Measurements from ENCODE around the gene OPN5. TPM values are rescaled to one million over a fixed set of nuclear protein-coding genes. Genes with fewer than 3 reads are reported as not detected.

The OPN5 gene
- total RNA-seq, 1 experiment from 2014 or later: not detected

GRCh38 chr6:47836639-47837038 lies 54.8 kb downstream of the OPN5 start:
- no peaks in the 10 kb centered on the region for H3K9me3 ChIP-seq (ENCODE audit: low read length)
- H3K36me3 ChIP-seq (ENCODE audit: low read depth, low read length): no peaks in the 10 kb centered on the region
- no peak overlapping the region for H3K4me3 ChIP-seq (ENCODE audit: low read length)
- H3K4me2 ChIP-seq (ENCODE audit: low read length): no peak overlapping the region
- peaks cover 10% of the 10 kb centered on the region; the same call in 1 of the 2 replicates for H3K4me1 ChIP-seq (ENCODE audit: insufficient read depth, low read length)
- no peaks in the 10 kb centered on the region for H4K20me1 ChIP-seq (ENCODE audit: low read length)
- peaks cover 4% of the 10 kb centered on the region for H3F3A ChIP-seq (ENCODE audit: low read length, unreplicated experiment)
- ATAC-seq: no peak; the same call in 1 of the 2 replicates
- no TSS peak for BruUV-seq (replicated peaks)
- CTCF ChIA-PET: interaction anchor here (0.6 kb wide), 1 partner anchor 939 kb away, joined by 3 read pairs; no protein-coding TSS in a partner anchor
- no peak overlapping the region for H3K9ac ChIP-seq (ENCODE audit: low read length)
- peak; percentile 28 for DNase-seq
- H3K27ac ChIP-seq (ENCODE audit: low read length): no peak overlapping the region
- no peaks in the 10 kb centered on the region for H3K27me3 ChIP-seq (ENCODE audit: low read length)
- TF ChIP-seq EZH2 (IDR thresholded peaks at IDR 0.05; ENCODE audit: low read length, unreplicated experiment) (no peak), EZH2phosphoT487 (IDR thresholded peaks at IDR 0.05; ENCODE audit: borderline replicate concordance, low read length) (no peak), CTCF (conservative IDR thresholded peaks at IDR 0.05; ENCODE audit: low read depth, low read length) (no peak)
- no peaks in the 10 kb centered on the region for H3K79me2 ChIP-seq (ENCODE audit: low read length)
- intact Hi-C loops (cut with micrococcal nuclease): no loop called here
- no peaks in the 10 kb centered on the region for H3K9me2 ChIP-seq (replicated peaks; ENCODE audit: low read length)
- no peak overlapping the region for H2AFZ ChIP-seq (ENCODE audit: low read length)
- POLR2A ChIA-PET (ENCODE audit: unreplicated experiment): no interaction called here

- Histone ChIP-seq H3F3A (ENCODE audit: low read length, unreplicated experiment) (no peaks in the 10 kb centered on the region), H3K4me2 (ENCODE audit: low read length) (no peak overlapping the region), H2AFZ (ENCODE audit: low read length) (no peak overlapping the region), H3K36me3 (ENCODE audit: low read depth, low read length) (no peaks in the 10 kb centered on the region), H3K4me1 (ENCODE audit: insufficient read depth, low read length) (no peaks in the 10 kb centered on the region), H3K9me3 (ENCODE audit: low read length) (no peaks in the 10 kb centered on the region), H3K27ac (ENCODE audit: low read length) (no peak overlapping the region), H3K9me2 (replicated peaks; ENCODE audit: low read length) (no peaks in the 10 kb centered on the region), H3K4me3 (ENCODE audit: low read length) (no peak overlapping the region), H3K79me2 (ENCODE audit: low read length) (no peaks in the 10 kb centered on the region), H3K27me3 (ENCODE audit: low read length) (peaks cover 10% of the 10 kb centered on the region; the same call in 1 of the 2 replicates), H4K20me1 (ENCODE audit: low read length) (no peaks in the 10 kb centered on the region), H3K9ac (ENCODE audit: low read length) (no peak overlapping the region)
- BruUV-seq (replicated peaks): no TSS peak
- no peak for ATAC-seq
- ChIA-PET CTCF (no interaction called here), POLR2A (ENCODE audit: unreplicated experiment) (no interaction called here)
- TF ChIP-seq EZH2 (IDR thresholded peaks at IDR 0.05; ENCODE audit: low read length, unreplicated experiment): no peak
- no peak for TF ChIP-seq EZH2phosphoT487 (IDR thresholded peaks at IDR 0.05; ENCODE audit: borderline replicate concordance, low read length)
- TF ChIP-seq CTCF (conservative IDR thresholded peaks at IDR 0.05; ENCODE audit: low read depth, low read length): no peak
- no peak for DNase-seq
- intact Hi-C loops (cut with micrococcal nuclease): no loop called here
These were observed 57.8 kb downstream of the OPN5 start for GRCh38 chr6:47839645-47840044.

- H3K9me2 ChIP-seq (replicated peaks; ENCODE audit: low read length): no peaks in the 10 kb centered on the region
- DNase-seq (no peak), ATAC-seq (no peak)
- no TSS peak for BruUV-seq (replicated peaks)
- POLR2A ChIA-PET (ENCODE audit: unreplicated experiment): no interaction called here
- H3K4me2 ChIP-seq (ENCODE audit: low read length): no peak overlapping the region
- no peak overlapping the region for H3K4me3 ChIP-seq (ENCODE audit: low read length)
- no peak overlapping the region for H3K27ac ChIP-seq (ENCODE audit: low read length)
- TF ChIP-seq EZH2 (IDR thresholded peaks at IDR 0.05; ENCODE audit: low read length, unreplicated experiment) (no peak), CTCF (conservative IDR thresholded peaks at IDR 0.05; ENCODE audit: low read depth, low read length) (no peak), EZH2phosphoT487 (IDR thresholded peaks at IDR 0.05; ENCODE audit: borderline replicate concordance, low read length) (no peak)
- no peaks in the 10 kb centered on the region for H3K79me2 ChIP-seq (ENCODE audit: low read length)
- H4K20me1 ChIP-seq (ENCODE audit: low read length): no peaks in the 10 kb centered on the region
- H3K9me3 ChIP-seq (ENCODE audit: low read length): no peaks in the 10 kb centered on the region
- H2AFZ ChIP-seq (ENCODE audit: low read length): no peak overlapping the region
- H3K4me1 ChIP-seq (ENCODE audit: insufficient read depth, low read length): no peaks in the 10 kb centered on the region
- no peaks in the 10 kb centered on the region for H3K36me3 ChIP-seq (ENCODE audit: low read depth, low read length)
- H3K27me3 ChIP-seq (ENCODE audit: low read length): peaks cover 10% of the 10 kb centered on the region; the same call in 1 of the 2 replicates
- CTCF ChIA-PET: no interaction called here
- H3F3A ChIP-seq (ENCODE audit: low read length, unreplicated experiment): no peaks in the 10 kb centered on the region
- intact Hi-C loops (cut with micrococcal nuclease): no loop called here
- no peak overlapping the region for H3K9ac ChIP-seq (ENCODE audit: low read length)
These were observed 63.0 kb downstream of the OPN5 start for GRCh38 chr6:47844881-47845280.

Measured in PC-3 (cell line).